ENCODE data around the gene DHX8. TPM values are rescaled to one million over a fixed set of nuclear protein-coding genes. Genes with fewer than 3 reads are reported as not detected.

Gene DHX8
- total RNA-seq, 1 donor from 2014 or later = 54.1 TPM

DNA sequence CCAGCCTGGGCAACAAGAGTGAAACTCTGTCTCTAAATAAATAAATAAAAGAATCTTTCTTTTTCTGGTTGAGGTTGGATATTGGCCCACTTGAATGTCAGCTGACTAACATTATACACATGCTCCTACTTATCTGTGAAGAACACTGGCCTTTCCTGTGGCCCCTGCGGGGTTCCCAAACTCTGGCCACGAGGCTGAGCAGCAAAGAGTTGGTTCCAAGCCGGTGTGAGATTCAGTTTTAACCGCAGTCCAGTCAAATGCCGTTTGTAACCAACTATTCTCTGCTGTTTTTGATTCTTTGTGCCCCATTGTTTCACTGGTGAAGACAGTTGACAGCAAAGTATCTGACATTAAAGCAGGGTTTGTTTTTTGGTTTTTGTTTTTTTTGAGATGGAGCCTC, 51.1 kb downstream of the DHX8 start:
- H3K27ac Mint-ChIP-seq (ENCODE audit: unreplicated experiment) = no peak overlapping the region
- peaks cover 5% of the 10 kb centered on the region for H3K36me3 Mint-ChIP-seq (ENCODE audit: low read depth, unreplicated experiment)
- DNase-seq (ENCODE audit: low spot score) = no peak
- H3K27me3 Mint-ChIP-seq (ENCODE audit: unreplicated experiment) = peaks cover 6% of the 10 kb centered on the region
- H3K4me3 Mint-ChIP-seq (ENCODE audit: unreplicated experiment) = no peak overlapping the region
- peaks cover 53% of the 10 kb centered on the region for H3K4me1 Mint-ChIP-seq (ENCODE audit: unreplicated experiment)
- no peaks in the 10 kb centered on the region for H3K9me3 Mint-ChIP-seq (ENCODE audit: unreplicated experiment)
- TF ChIP-seq CTCF (IDR thresholded peaks at IDR 0.05; ENCODE audit: unreplicated experiment) = no peak

- Mint-ChIP-seq H3K4me3 (ENCODE audit: unreplicated experiment) (no peak overlapping the region), H3K4me1 (ENCODE audit: unreplicated experiment) (peaks cover 46% of the 10 kb centered on the region), H3K27ac (ENCODE audit: unreplicated experiment) (no peak overlapping the region), H3K36me3 (ENCODE audit: low read depth, unreplicated experiment) (peaks cover 5% of the 10 kb centered on the region), H3K27me3 (ENCODE audit: unreplicated experiment) (peaks cover 4% of the 10 kb centered on the region), H3K9me3 (ENCODE audit: unreplicated experiment) (no peaks in the 10 kb centered on the region)
- TF ChIP-seq CTCF (IDR thresholded peaks at IDR 0.05; ENCODE audit: unreplicated experiment) = no peak
- DNase-seq (ENCODE audit: low spot score) = no peak
Observed at GRCh38 chr17:43536236-43536992, 52.6 kb downstream of the DHX8 start.

- H3K4me1 Mint-ChIP-seq (ENCODE audit: unreplicated experiment) = peaks cover 58% of the 10 kb centered on the region
- H3K4me3 Mint-ChIP-seq (ENCODE audit: unreplicated experiment) = no peak overlapping the region
- no peak for TF ChIP-seq CTCF (IDR thresholded peaks at IDR 0.05; ENCODE audit: unreplicated experiment)
- H3K9me3 Mint-ChIP-seq (ENCODE audit: unreplicated experiment) = no peaks in the 10 kb centered on the region
- H3K27ac Mint-ChIP-seq (ENCODE audit: unreplicated experiment) = no peak overlapping the region
- DNase-seq (ENCODE audit: low spot score) = no peak
- peaks cover 4% of the 10 kb centered on the region for H3K36me3 Mint-ChIP-seq (ENCODE audit: low read depth, unreplicated experiment)
- peaks cover 12% of the 10 kb centered on the region for H3K27me3 Mint-ChIP-seq (ENCODE audit: unreplicated experiment)
Observed at GRCh38 chr17:43540821-43541674, 57.3 kb downstream of the DHX8 start.

- H3K4me3 Mint-ChIP-seq (ENCODE audit: unreplicated experiment) = no peak overlapping the region
- no peak for DNase-seq (ENCODE audit: low spot score)
- H3K27ac Mint-ChIP-seq (ENCODE audit: unreplicated experiment) = no peak overlapping the region
- peaks cover 58% of the 10 kb centered on the region for H3K4me1 Mint-ChIP-seq (ENCODE audit: unreplicated experiment)
- H3K36me3 Mint-ChIP-seq (ENCODE audit: low read depth, unreplicated experiment) = no peaks in the 10 kb centered on the region
- peaks cover 16% of the 10 kb centered on the region for H3K27me3 Mint-ChIP-seq (ENCODE audit: unreplicated experiment)
- no peaks in the 10 kb centered on the region for H3K9me3 Mint-ChIP-seq (ENCODE audit: unreplicated experiment)
- no peak for TF ChIP-seq CTCF (IDR thresholded peaks at IDR 0.05; ENCODE audit: unreplicated experiment)
Observed at GRCh38 chr17:43542859-43543258, 59.1 kb downstream of the DHX8 start.

GRCh38 chr17:43543300-43543699, 59.5 kb downstream of the DHX8 start:
- Mint-ChIP-seq H3K9me3 (ENCODE audit: unreplicated experiment) (no peaks in the 10 kb centered on the region), H3K4me3 (ENCODE audit: unreplicated experiment) (no peak overlapping the region), H3K27ac (ENCODE audit: unreplicated experiment) (no peak overlapping the region), H3K36me3 (ENCODE audit: low read depth, unreplicated experiment) (no peaks in the 10 kb centered on the region), H3K27me3 (ENCODE audit: unreplicated experiment) (peaks cover 16% of the 10 kb centered on the region), H3K4me1 (ENCODE audit: unreplicated experiment) (peaks cover 57% of the 10 kb centered on the region)
- DNase-seq (ENCODE audit: low spot score) = no peak
- no peak for TF ChIP-seq CTCF (IDR thresholded peaks at IDR 0.05; ENCODE audit: unreplicated experiment)

Measured in endothelial cell (in vitro differentiated cells).